GM12874 (cell line): ENCODE results near the gene MAPK8IP2.

Source experiments
- CTCF ChIP-seq: IDR thresholded peaks from 2 replicates; pipeline ENCODE4 v1.5.1; 2011; ENCODE audit warnings: low read depth, mild to moderate bottlenecking, control low read depth, low read length, moderate library complexity; ENCODE audit not compliant: insufficient read depth

The MAPK8IP2 gene

GRCh38 chr22:50562523-50563412, 37.8 kb upstream of the MAPK8IP2 start, which contains the start of gene SYCE3:
Gene SYCE3 (minus strand): TSS chr22:50562919. CDS start chr22:50556405, 6,514 bp downstream.
- peak; percentile 98 for TF ChIP-seq CTCF

DNA sequence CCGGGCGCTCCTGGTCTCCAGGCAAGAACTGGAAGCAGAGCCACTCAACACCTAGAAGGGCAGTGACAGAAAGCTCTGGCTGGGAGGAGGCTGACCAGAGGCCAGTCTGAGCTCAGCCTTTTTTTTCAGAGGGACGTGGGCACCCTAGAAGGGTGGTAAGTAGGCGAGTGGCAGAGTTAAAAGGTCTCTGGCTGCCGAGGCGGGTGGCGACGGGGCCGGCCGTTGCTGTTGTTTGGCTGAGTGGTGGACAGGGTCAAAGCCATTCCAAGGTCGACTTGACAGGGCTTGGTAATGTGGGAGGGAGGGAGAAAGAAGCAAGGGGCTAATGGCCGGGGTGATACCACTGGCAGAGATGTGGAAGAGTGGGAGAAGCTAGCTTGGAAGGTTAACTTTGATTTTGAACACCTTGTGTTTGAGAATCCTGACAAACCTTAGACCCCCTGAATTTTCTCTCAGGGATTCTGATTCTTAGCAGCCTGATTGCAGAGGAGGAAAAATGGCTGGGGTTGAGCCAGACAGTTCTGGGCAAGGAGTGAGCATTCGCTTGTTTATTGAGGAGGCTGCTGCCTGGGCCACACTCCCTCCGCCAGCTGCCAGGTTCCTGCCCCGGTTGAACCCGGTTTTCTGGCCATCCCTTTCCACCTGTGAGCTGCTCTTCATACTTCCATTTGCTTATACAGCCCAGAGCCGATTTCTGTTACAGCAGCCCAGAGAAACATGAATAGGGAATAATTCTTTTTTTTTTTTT, 37.0 kb upstream of the MAPK8IP2 start:
- TF ChIP-seq CTCF = no peak

DNA sequence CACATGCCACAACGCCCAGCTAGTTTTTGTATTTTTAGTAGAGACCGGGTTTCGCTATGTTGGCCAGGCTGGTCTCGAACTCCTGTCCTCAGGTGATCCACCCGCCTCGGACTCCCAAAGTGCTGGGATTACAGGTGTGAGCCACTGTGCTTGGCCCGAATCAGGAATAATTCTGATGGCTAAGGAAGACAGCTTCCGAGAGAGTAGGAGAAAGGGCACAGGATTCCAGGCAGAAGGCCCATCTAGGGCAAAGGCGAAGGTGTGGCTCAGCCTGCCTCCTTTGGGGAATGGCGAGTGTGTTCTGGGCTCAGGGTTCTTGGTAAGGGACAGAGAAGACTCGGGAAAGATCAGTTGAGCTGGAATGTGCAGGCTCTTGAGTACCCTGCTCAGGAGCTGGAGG, 36.3 kb upstream of the MAPK8IP2 start:
- TF ChIP-seq CTCF = no peak

DNA sequence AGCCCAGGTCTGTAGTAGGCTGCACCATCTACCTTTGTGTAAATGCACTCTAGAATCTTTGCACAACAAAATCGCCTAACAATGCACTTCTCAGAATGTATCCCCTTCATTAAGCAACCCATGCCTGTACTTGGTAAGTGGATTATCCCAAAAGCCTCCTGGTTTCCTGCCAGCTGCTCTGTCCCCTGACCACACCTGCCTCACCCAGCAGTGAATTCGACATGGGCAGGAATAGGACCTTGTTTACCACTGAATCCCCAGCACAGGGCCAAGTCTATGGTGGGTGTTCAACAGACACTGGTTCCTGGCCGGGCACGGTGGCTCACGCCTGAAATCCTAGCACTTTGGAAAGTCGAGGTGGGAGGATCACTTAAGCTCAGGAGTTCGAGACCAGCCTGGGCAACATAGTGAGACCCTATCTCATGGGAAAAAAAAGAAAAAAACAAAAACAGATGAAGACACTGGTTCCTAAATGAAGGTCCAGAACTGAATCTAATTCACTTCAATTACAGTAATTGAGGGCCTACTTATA, 32.8 kb upstream of the MAPK8IP2 start:
- no peak for TF ChIP-seq CTCF

DNA sequence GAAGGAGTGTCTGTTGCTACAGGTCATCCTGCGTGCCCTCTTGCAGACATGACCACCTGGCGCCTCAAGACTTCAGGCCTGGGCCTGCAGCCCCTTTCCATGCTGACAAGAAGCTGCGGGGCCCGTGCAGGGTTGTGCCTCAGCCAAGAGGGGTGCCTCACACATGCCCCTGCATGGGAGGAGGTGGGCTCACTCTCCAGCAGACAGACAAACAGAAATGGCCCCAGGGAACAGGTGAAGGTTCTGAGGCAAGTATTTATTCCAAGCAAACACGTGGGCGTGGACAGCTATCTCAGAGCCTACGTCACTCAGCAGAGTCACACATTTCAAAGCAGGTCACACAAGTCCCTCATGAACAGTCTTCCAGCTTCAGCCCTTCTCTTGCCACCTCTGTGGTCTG, 32.0 kb upstream of the MAPK8IP2 start:
- TF ChIP-seq CTCF = no peak

DNA sequence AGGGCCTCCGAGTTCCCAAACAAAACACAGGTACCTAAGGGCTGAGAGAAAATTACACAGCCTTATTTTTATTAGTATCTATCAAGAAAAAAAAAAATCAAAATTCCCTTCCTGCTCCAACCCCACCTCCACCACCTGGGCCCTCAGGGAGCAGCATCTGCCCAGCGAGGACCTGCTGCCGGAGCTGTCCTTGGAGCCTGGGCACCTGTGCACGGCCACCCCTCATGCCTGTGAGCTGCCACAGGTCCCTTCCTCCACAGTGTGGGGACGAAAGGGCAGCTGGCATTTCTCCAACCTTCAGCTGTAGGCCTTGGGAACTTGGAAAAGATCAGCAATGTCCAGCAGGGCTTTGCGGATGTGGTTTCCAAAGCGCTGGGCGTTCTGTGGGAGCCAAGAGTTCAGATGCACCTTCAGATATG, 31.5 kb upstream of the MAPK8IP2 start:
- no peak for TF ChIP-seq CTCF

- TF ChIP-seq CTCF = no peak
Measured at GRCh38 chr22:50569896-50570535, 30.6 kb upstream of the MAPK8IP2 start.
